GM06990 (cell line): ENCODE data around the gene MECP2.
A peak's percentile ranks its signal among the peaks of the same experiment; 100 is the strongest.

Experiments used
- DNase-seq: peaks from one replicate; pipeline ENCODE4 v3.0.0-alpha.2; 2011; ENCODE audit not compliant: insufficient read length; ENCODE audit errors: extremely low read depth
- H3K27me3 ChIP-seq: replicated peaks from 2 replicates; pipeline ENCODE4 v1.6.0; 2011; ENCODE audit warnings: low read length; ENCODE audit not compliant: control insufficient read depth, insufficient read depth
- H3K36me3 ChIP-seq: 2 replicates; pipeline ENCODE4 v1.5.1; 2011; ENCODE audit warnings: low read length; ENCODE audit not compliant: control insufficient read depth, insufficient read depth
- H3K4me3 ChIP-seq: replicated peaks from 2 replicates; pipeline ENCODE4 v1.5.1; 2011; ENCODE audit warnings: low read depth, mild to moderate bottlenecking, control low read depth, low read length
- TF ChIP-seq, protein P1 (sequence below): IDR thresholded peaks from 2 replicates; pipeline ENCODE4 v1.5.1; 2011; ENCODE audit warnings: low read length, control low read depth, mild to moderate bottlenecking, inconsistent platforms; ENCODE audit not compliant: insufficient read depth, poor library complexity, severe bottlenecking

Gene MECP2

DNA sequence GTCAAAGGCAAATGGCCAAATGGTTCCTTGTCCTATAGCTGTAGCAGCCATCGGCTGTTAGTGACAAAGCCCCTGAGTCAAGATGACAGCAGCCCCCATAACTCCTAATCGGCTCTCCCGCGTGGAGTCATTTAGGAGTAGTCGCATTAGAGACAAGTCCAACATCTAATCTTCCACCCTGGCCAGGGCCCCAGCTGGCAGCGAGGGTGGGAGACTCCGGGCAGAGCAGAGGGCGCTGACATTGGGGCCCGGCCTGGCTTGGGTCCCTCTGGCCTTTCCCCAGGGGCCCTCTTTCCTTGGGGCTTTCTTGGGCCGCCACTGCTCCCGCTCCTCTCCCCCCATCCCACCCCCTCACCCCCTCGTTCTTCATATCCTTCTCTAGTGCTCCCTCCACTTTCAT, 42.7 kb upstream of the MECP2 start:
- Histone ChIP-seq H3K27me3 (no peaks in the 10 kb centered on the region; the same call in 1 of the 2 replicates), H3K4me3 (no peak overlapping the region), H3K36me3 (no peaks in the 10 kb centered on the region)
- TF ChIP-seq, protein P1, sequence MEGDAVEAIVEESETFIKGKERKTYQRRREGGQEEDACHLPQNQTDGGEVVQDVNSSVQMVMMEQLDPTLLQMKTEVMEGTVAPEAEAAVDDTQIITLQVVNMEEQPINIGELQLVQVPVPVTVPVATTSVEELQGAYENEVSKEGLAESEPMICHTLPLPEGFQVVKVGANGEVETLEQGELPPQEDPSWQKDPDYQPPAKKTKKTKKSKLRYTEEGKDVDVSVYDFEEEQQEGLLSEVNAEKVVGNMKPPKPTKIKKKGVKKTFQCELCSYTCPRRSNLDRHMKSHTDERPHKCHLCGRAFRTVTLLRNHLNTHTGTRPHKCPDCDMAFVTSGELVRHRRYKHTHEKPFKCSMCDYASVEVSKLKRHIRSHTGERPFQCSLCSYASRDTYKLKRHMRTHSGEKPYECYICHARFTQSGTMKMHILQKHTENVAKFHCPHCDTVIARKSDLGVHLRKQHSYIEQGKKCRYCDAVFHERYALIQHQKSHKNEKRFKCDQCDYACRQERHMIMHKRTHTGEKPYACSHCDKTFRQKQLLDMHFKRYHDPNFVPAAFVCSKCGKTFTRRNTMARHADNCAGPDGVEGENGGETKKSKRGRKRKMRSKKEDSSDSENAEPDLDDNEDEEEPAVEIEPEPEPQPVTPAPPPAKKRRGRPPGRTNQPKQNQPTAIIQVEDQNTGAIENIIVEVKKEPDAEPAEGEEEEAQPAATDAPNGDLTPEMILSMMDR, result no peak
- no peak for DNase-seq

DNA sequence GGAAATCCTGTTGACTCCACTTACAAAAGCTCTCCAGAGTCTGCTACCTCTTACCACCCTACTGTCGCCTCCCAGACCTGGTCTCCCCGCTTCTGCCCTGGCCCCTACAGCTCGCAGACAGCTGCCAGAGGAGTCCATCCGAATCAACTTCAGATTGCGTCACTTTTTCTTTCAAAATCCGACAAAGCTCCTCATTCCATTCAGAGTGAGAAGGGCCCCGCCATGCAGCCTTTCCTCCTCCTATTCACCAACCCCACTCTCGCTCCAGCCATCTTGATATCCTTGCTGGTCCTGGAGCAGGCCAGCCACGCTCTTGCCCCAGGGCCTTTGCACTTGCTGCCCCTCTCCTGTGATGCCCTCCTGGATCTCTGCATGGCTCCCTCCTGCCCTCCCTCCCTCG, 41.3 kb upstream of the MECP2 start:
- Histone ChIP-seq H3K4me3 (no peak overlapping the region), H3K36me3 (no peaks in the 10 kb centered on the region), H3K27me3 (no peaks in the 10 kb centered on the region; the same call in 1 of the 2 replicates)
- TF ChIP-seq, protein P1, result no peak
- no peak for DNase-seq

GRCh38 chrX:154136627-154137161, 39.2 kb upstream of the MECP2 start:
- peak; percentile 57 for DNase-seq
- Histone ChIP-seq H3K27me3 (no peaks in the 10 kb centered on the region; the same call in 1 of the 2 replicates), H3K4me3 (no peak overlapping the region), H3K36me3 (no peaks in the 10 kb centered on the region)
- TF ChIP-seq, protein P1, result peak; percentile 58

GRCh38 chrX:154135458-154136229, 38.1 kb upstream of the MECP2 start:
- TF ChIP-seq, protein P1, result no peak
- Histone ChIP-seq H3K27me3 (no peaks in the 10 kb centered on the region; the same call in 1 of the 2 replicates), H3K4me3 (no peak overlapping the region), H3K36me3 (no peaks in the 10 kb centered on the region)
- no peak for DNase-seq

DNA sequence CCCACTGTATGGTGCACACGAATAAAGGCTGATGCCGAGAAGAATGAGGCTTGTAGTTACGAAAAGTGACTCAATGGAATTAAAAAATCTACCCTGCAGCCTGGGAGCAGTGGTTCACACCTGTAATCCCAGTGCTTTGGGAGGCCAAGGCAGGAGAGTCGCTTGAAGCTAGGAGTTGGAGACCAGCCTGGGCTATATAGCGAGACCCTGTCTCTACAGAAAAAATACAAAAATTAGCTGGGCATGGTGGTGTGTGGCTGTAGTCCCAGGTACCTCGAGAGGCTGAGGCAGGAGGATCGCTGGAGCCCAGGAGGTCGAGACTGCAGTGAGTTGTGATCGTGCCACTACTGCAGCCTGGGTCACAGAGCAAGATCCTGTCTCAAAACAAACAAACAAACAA, 34.8 kb upstream of the MECP2 start:
- H3K27me3 ChIP-seq, result no peaks in the 10 kb centered on the region
- DNase-seq, result no peak
- no peaks in the 10 kb centered on the region for H3K36me3 ChIP-seq
- no peak overlapping the region for H3K4me3 ChIP-seq
- TF ChIP-seq, protein P1, result no peak
